Esophagus (tissue), 2 donors: ENCODE data around the gene OVOL3. TPM values are rescaled to one million over a fixed set of nuclear protein-coding genes. Genes with fewer than 3 reads are reported as not detected.

ENCODE experiments used
- H3K27ac ChIP-seq, 2 donors: one replicate each; pipeline ENCODE4 v1.5.1; 2013; ENCODE audit warnings: low read depth in 2 of 2, mild to moderate bottlenecking in 2 of 2, inconsistent platforms in 1 of 2, low read length in 1 of 2, moderate library complexity in 1 of 2
- H3K27me3 ChIP-seq, 2 donors: one replicate each; pipeline ENCODE4 v1.6.1; 2013; ENCODE audit warnings: low read length in 2 of 2, control low read depth in 1 of 2, mild to moderate bottlenecking in 1 of 2; ENCODE audit not compliant: insufficient read depth in 2 of 2, control insufficient read depth in 1 of 2
- H3K36me3 ChIP-seq, 2 donors: one replicate each; pipeline ENCODE4 v1.6.1; 2013; ENCODE audit warnings: low read length in 1 of 2; ENCODE audit not compliant: control insufficient read depth in 2 of 2, insufficient read depth in 2 of 2
- H3K4me1 ChIP-seq, 2 donors: one replicate each; pipeline ENCODE4 v1.6.1; 2013; ENCODE audit warnings: low read length in 1 of 2; ENCODE audit not compliant: control insufficient read depth in 2 of 2, insufficient read depth in 2 of 2
- H3K4me3 ChIP-seq, 2 donors: one replicate each; pipeline ENCODE4 v1.5.1; 2013; ENCODE audit warnings: low read length in 2 of 2, mild to moderate bottlenecking in 2 of 2, low read depth in 1 of 2, moderate library complexity in 1 of 2
- H3K9me3 ChIP-seq, 2 donors: one replicate each; pipeline ENCODE4 v1.6.1; 2013; ENCODE audit warnings: mild to moderate bottlenecking in 2 of 2, low read depth in 1 of 2, low read length in 1 of 2, moderate library complexity in 1 of 2; ENCODE audit not compliant: control insufficient read depth in 2 of 2, insufficient read depth in 1 of 2
- WGBS, 2 donors: extraction: QIAGEN DNeasy Blood & Tissue Kit; methylation state at CpG; one replicate each; pipeline ENCODE4 v1.1.7; 2013; 5-methylcytosine and 5-hydroxymethylcytosine counted together
- polyA plus RNA-seq, 2 donors: library from polyadenylated mRNA; stranded (reverse); fragments of 200-250 nt; gene quantifications; one replicate each; pipeline ENCODE4 v1.2.3, GENCODE V29; 2013
- donor health status: healthy with polysubstance abuse.
- donor health status: Bipolar disorder and iron deficiency.

OVOL3 gene
- polyA plus RNA-seq, 2 donors = 0.16 TPM; not detected in 1

- H3K9me3 ChIP-seq = no peaks in the 10 kb centered on the region
- no peaks in the 10 kb centered on the region for H3K27me3 ChIP-seq
- peaks cover 6 to 14% of the 10 kb centered on the region in 2 donors for H3K36me3 ChIP-seq
- peak overlapping the region; percentile 83 to 91 for H3K4me3 ChIP-seq
- peaks cover 0 to 6% of the 10 kb centered on the region in 2 donors for H3K4me1 ChIP-seq
- H3K27ac ChIP-seq = peak overlapping the region; percentile 99
- 0% methylated on average over 31 of the region's 31 CpGs for WGBS, 2 donors
These were observed 29.5 kb downstream of the OVOL3 start for GRCh38 chr19:36140304-36141038.

DNA sequence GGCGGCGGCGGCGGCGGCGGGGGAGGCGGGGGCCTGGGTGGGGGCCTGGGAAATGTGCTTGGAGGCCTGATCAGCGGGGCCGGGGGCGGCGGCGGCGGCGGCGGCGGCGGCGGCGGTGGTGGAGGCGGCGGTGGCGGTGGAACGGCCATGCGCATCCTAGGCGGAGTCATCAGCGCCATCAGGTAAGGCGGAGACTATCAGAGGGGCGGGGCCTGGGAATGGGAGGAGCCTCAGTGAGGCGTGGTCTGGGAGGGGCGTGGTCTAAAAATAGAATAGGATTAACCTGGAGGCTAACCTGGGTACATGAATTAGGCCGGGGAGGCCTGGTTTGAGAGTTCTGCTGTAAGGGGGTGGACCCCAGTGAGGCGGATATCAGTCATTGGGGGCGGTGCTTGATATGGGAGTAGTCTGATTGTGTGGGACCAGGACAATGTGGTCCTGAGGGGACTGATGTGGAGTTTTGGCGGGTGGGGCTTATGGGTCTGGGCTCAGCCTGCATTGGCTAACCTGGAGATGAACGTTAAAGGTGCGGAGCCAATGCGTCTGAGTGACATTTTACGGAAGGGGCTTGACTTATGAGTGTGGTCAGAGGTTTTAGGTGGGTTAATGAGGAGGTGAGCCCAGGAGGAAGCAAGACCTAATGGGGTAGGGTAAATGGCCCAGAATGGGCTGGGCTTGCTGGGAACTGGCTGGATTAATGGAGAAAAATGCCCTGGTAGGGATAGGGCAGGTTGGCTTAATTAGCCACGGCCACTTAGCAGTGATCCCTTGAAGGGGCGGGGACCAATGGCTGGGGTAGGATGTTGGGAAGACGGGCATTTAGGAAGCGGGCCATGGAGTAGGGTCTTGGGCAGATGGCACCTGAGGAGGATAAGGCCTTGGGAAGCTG lies 30.3 kb downstream of the OVOL3 start:
- 20 to 25% methylated on average over 32 to 42 of the region's 42 CpGs for WGBS, 2 donors
- H3K4me3 ChIP-seq = peak overlapping the region; percentile 83 to 91
- H3K36me3 ChIP-seq = peaks cover 11 to 23% of the 10 kb centered on the region in 2 donors
- peak overlapping the region; percentile 99 for H3K27ac ChIP-seq
- no peaks in the 10 kb centered on the region for H3K27me3 ChIP-seq
- H3K4me1 ChIP-seq = peaks cover 0 to 6% of the 10 kb centered on the region in 2 donors
- H3K9me3 ChIP-seq = no peaks in the 10 kb centered on the region

- WGBS, 2 donors = 96 to 97% methylated on average over 12 to 14 of the region's 14 CpGs
- peaks cover 0 to 6% of the 10 kb centered on the region in 2 donors for H3K4me1 ChIP-seq
- H3K27ac ChIP-seq = peak overlapping the region; percentile 99
- no peaks in the 10 kb centered on the region for H3K27me3 ChIP-seq
- H3K9me3 ChIP-seq = no peaks in the 10 kb centered on the region
- H3K4me3 ChIP-seq = peak overlapping the region in 1 of 2 donors; percentile 91
- peaks cover 12 to 30% of the 10 kb centered on the region in 2 donors for H3K36me3 ChIP-seq
These were observed 31.1 kb downstream of the OVOL3 start for GRCh38 chr19:36142046-36142445.

DNA sequence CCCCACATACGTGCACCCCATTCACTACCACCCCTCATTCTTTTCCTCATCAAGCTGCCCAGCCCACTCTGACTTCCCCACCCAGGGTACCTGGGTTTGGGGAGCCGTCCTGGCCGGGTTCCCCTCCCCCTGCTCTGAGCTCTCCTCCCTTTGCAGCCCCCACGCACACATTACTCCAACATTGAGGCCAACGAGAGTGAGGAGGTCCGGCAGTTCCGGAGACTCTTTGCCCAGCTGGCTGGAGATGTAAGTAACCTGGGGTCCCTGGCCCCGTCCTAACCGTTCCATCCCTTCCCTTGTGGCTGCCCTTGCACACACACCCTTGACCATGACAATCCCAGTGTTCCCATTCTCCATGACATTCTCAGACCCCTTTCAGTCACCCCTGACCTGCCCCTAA lies 31.6 kb downstream of the OVOL3 start:
- Histone ChIP-seq H3K4me1 (peaks cover 0 to 6% of the 10 kb centered on the region in 2 donors), H3K4me3 (no peak overlapping the region), H3K27ac (no peak overlapping the region), H3K36me3 (peaks cover 12 to 33% of the 10 kb centered on the region in 2 donors), H3K27me3 (no peaks in the 10 kb centered on the region), H3K9me3 (no peaks in the 10 kb centered on the region)
- 88 to 91% methylated on average over 9 of the region's 9 CpGs for WGBS, 2 donors

- Histone ChIP-seq H3K4me1 (peaks cover 0 to 8% of the 10 kb centered on the region in 2 donors), H3K27ac (no peak overlapping the region), H3K27me3 (no peaks in the 10 kb centered on the region), H3K36me3 (peaks cover 15 to 42% of the 10 kb centered on the region in 2 donors), H3K4me3 (no peak overlapping the region), H3K9me3 (no peaks in the 10 kb centered on the region)
- WGBS, 2 donors = 98 to 99% methylated on average over 6 of the region's 6 CpGs
These were observed 33.7 kb downstream of the OVOL3 start for GRCh38 chr19:36144624-36145023.

- Histone ChIP-seq H3K4me3 (peak overlapping the region in 1 of 2 donors; percentile 1), H3K9me3 (no peaks in the 10 kb centered on the region), H3K4me1 (peaks cover 2 to 10% of the 10 kb centered on the region in 2 donors), H3K27ac (peak overlapping the region; percentile 81 to 98), H3K36me3 (peaks cover 9 to 41% of the 10 kb centered on the region in 2 donors), H3K27me3 (no peaks in the 10 kb centered on the region)
- WGBS, 2 donors = 43 to 63% methylated on average over 13 of the region's 13 CpGs
These were observed 38.9 kb downstream of the OVOL3 start for GRCh38 chr19:36149673-36150406.

DNA sequence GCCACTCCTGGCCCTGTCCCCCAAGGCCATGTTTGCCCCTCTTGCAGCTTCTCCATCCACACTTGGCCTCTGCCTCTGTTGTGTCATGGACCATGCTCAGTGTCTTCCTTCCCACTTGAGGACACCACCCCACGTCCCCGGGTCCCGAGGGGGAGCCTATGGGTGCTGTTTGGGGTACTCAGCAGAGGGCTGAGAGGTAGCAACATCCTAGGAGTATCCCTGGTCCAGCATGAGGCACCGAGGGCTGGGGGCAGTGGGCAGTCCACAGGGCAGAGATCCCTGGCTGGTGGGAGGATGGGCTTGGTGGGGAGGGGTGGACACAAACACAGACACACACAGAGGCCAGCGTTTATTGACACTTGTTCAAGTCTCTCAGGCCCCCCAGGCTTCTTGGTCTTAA lies 39.6 kb downstream of the OVOL3 start:
- Histone ChIP-seq H3K4me1 (peaks cover 2 to 10% of the 10 kb centered on the region in 2 donors), H3K27me3 (no peaks in the 10 kb centered on the region), H3K9me3 (no peaks in the 10 kb centered on the region), H3K36me3 (peaks cover 9 to 39% of the 10 kb centered on the region in 2 donors), H3K27ac (peak overlapping the region; percentile 81 to 98), H3K4me3 (no peak overlapping the region)
- WGBS, 2 donors = 52 to 54% methylated on average over 5 of the region's 5 CpGs

- H3K27me3 ChIP-seq = no peaks in the 10 kb centered on the region
- WGBS, 2 donors = 56 to 64% methylated on average over 45 to 47 of the region's 47 CpGs
- H3K4me3 ChIP-seq = peak overlapping the region; percentile 41 to 45
- H3K27ac ChIP-seq = peak overlapping the region; percentile 81 to 98
- H3K4me1 ChIP-seq = peaks cover 2 to 10% of the 10 kb centered on the region in 2 donors
- H3K36me3 ChIP-seq = peaks cover 3 to 31% of the 10 kb centered on the region in 2 donors
- H3K9me3 ChIP-seq = no peaks in the 10 kb centered on the region
These were observed 40.4 kb downstream of the OVOL3 start for GRCh38 chr19:36151144-36152018.
